ENCODE results near the gene MYMX. TPM values are rescaled to one million over a fixed set of nuclear protein-coding genes. Genes with fewer than 3 reads are reported as not detected.

Gene MYMX
- total and polyA plus RNA-seq, 2 of the 13 experiments (the other 11 are each of a cell fraction or from before 2014, with no cell fraction given) = not detected

DNA sequence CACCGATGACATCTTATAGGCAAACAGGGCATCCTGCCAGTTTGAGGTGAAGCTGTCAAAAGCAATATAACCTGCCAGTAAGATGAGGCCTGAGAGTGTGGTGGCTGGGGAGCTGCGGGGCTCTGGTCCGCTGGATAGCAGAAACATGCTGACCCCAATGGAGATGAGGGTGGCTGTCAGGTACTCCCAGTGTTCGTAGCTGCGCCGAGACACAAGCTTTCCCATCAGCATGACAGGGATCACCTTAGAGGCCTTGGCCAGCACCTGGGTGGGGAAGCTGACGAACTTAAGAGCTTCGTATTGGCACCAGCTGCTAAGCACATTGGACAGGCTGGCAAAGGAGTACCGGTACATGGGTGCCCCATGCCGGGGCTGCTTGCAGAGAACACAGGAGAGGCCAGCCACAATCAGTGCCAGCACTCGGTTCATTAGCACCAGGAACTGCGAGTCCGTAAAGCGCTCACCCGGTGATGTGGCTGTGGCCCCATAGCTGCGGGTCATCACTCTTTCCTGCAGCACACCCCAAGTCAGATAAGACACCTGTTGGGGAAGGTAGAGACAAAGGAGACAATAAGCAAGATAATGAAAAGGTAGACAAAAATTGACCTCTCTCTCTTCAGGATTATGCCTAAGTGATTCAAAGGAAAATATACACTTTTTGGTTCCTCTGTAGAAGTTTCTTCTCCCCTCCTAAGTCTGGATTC lies 38.5 kb downstream of the MYMX start (continued):
- TF ChIP-seq, protein P1, sequence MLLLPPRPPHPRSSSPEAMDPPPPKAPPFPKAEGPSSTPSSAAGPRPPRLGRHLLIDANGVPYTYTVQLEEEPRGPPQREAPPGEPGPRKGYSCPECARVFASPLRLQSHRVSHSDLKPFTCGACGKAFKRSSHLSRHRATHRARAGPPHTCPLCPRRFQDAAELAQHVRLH (CRISPR knock-in tag; IDR thresholded peaks at IDR 0.05; ENCODE audit: borderline replicate concordance, low read depth) = no peak
- TF ChIP-seq BORCS8-MEF2B (CRISPR knock-in tag; IDR thresholded peaks at IDR 0.05) (peak; percentile 35; the same call in 1 of the 2 replicates), MBD4 (IDR thresholded peaks at IDR 0.05; ENCODE audit: borderline replicate concordance, low read length) (no peak; the same call in 1 of the 2 replicates), ARNTL (CRISPR knock-in tag; IDR thresholded peaks at IDR 0.05) (no peak), ZNF720 (CRISPR knock-in tag; IDR thresholded peaks at IDR 0.05) (no peak), NONO (IDR thresholded peaks at IDR 0.05) (no peak), NONO (CRISPR knock-in tag; conservative IDR thresholded peaks at IDR 0.05) (peak; percentile 15; the same call in 1 of the 2 replicates), PHF20 (CRISPR knock-in tag; IDR thresholded peaks at IDR 0.05) (no peak), STAT5B (CRISPR knock-in tag; IDR thresholded peaks at IDR 0.05) (no peak), MAF1 (CRISPR knock-in tag; IDR thresholded peaks at IDR 0.05; ENCODE audit: borderline replicate concordance) (no peak), EHMT2 (IDR thresholded peaks at IDR 0.05; ENCODE audit: borderline replicate concordance, low read depth, low read length) (no peak), ZBTB3 (CRISPR knock-in tag; IDR thresholded peaks at IDR 0.05; ENCODE audit: borderline replicate concordance, low read depth) (no peak), SNRNP70 (IDR thresholded peaks at IDR 0.05; ENCODE audit: low read depth, low read length) (no peak), AGO1 (IDR thresholded peaks at IDR 0.05; ENCODE audit: low read depth, low read length, poor library complexity, severe bottlenecking) (no peak), SMAD1 (CRISPR knock-in tag; IDR thresholded peaks at IDR 0.05; ENCODE audit: borderline replicate concordance, low read depth) (no peak), ZNF616 (CRISPR knock-in tag; IDR thresholded peaks at IDR 0.05; ENCODE audit: low read depth) (no peak), NR3C1 (CRISPR knock-in tag; IDR thresholded peaks at IDR 0.05) (no peak), ZZZ3 (CRISPR knock-in tag; IDR thresholded peaks at IDR 0.05; ENCODE audit: borderline replicate concordance) (no peak)
- TF ChIP-seq, protein P2, sequence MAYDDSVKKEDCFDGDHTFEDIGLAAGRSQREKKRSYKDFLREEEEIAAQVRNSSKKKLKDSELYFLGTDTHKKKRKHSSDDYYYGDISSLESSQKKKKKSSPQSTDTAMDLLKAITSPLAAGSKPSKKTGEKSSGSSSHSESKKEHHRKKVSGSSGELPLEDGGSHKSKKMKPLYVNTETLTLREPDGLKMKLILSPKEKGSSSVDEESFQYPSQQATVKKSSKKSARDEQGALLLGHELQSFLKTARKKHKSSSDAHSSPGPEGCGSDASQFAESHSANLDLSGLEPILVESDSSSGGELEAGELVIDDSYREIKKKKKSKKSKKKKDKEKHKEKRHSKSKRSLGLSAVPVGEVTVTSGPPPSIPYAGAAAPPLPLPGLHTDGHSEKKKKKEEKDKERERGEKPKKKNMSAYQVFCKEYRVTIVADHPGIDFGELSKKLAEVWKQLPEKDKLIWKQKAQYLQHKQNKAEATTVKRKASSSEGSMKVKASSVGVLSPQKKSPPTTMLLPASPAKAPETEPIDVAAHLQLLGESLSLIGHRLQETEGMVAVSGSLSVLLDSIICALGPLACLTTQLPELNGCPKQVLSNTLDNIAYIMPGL (CRISPR knock-in tag; IDR thresholded peaks at IDR 0.05; ENCODE audit: borderline replicate concordance in 1 of 2, low read depth in 1 of 2) = no peak
- TF ChIP-seq, protein P3, sequence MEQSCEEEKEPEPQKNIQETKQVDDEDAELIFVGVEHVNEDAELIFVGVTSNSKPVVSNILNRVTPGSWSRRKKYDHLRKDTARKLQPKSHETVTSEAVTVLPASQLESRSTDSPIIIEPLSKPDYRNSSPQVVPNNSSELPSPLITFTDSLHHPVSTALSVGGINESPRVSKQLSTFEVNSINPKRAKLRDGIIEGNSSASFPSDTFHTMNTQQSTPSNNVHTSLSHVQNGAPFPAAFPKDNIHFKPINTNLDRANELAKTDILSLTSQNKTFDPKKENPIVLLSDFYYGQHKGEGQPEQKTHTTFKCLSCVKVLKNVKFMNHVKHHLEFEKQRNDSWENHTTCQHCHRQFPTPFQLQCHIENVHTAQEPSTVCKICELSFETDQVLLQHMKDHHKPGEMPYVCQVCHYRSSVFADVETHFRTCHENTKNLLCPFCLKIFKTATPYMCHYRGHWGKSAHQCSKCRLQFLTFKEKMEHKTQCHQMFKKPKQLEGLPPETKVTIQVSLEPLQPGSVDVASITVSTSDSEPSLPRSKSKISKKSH (CRISPR knock-in tag; IDR thresholded peaks at IDR 0.05; ENCODE audit: borderline replicate concordance) = peak; percentile 57; the same call in 1 of the 2 replicates
- TF ChIP-seq, protein P4, sequence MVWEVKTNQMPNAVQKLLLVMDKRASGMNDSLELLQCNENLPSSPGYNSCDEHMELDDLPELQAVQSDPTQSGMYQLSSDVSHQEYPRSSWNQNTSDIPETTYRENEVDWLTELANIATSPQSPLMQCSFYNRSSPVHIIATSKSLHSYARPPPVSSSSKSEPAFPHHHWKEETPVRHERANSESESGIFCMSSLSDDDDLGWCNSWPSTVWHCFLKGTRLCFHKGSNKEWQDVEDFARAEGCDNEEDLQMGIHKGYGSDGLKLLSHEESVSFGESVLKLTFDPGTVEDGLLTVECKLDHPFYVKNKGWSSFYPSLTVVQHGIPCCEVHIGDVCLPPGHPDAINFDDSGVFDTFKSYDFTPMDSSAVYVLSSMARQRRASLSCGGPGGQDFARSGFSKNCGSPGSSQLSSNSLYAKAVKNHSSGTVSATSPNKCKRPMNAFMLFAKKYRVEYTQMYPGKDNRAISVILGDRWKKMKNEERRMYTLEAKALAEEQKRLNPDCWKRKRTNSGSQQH (CRISPR knock-in tag; IDR thresholded peaks at IDR 0.05; ENCODE audit: low read depth) = 0 out of 2 replicates have a peak, but pooled peaks have one; percentile 31
- TF ChIP-seq, protein P5, sequence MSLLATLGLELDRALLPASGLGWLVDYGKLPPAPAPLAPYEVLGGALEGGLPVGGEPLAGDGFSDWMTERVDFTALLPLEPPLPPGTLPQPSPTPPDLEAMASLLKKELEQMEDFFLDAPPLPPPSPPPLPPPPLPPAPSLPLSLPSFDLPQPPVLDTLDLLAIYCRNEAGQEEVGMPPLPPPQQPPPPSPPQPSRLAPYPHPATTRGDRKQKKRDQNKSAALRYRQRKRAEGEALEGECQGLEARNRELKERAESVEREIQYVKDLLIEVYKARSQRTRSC (CRISPR knock-in tag; IDR thresholded peaks at IDR 0.05; ENCODE audit: low read depth) = no peak
- TF ChIP-seq, protein P6, sequence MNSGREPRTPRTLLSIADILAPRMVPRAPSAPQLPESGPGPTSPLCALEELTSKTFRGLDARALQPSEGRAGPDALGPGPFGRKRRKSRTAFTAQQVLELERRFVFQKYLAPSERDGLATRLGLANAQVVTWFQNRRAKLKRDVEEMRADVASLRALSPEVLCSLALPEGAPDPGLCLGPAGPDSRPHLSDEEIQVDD (CRISPR knock-in tag; IDR thresholded peaks at IDR 0.05; ENCODE audit: borderline replicate concordance) = no peak
